Hepatocyte (in vitro differentiated cells): ENCODE data around the gene PCNA. TPM values are rescaled to one million over a fixed set of nuclear protein-coding genes. Genes with fewer than 3 reads are reported as not detected.
"Not testable (repeated sequence)": the region's sequence is repeated elsewhere in the genome, so short reads cannot be mapped to it uniquely, and the experiment has no call there.

Source experiments
- DNase-seq: peaks from one replicate; pipeline ENCODE4 v3.0.0-alpha.2; 2016; ENCODE audit warnings: low spot score
- H2AFZ ChIP-seq: fragments of 200-600 bp; sonication (generic); 2 replicates; pipeline ENCODE4 v1.6.0; 2016; ENCODE audit warnings: antibody characterized with exemption, mild to moderate bottlenecking
- H3K27ac ChIP-seq: fragments of 200-600 bp; sonication (generic); 2 replicates; pipeline ENCODE4 v1.5.1; 2016; ENCODE audit warnings: mild to moderate bottlenecking
- H3K27me3 ChIP-seq: fragments of 200-600 bp; sonication (generic); 2 replicates; pipeline ENCODE4 v1.6.1; 2016
- H3K36me3 ChIP-seq: fragments of 200-600 bp; sonication (generic); replicated peaks from 2 replicates; pipeline ENCODE4 v1.5.1; 2016; ENCODE audit warnings: low read depth; ENCODE audit not compliant: insufficient read depth
- H3K4me1 ChIP-seq: fragments of 200-600 bp; sonication (generic); 2 replicates; pipeline ENCODE4 v1.5.1; 2016; ENCODE audit warnings: mild to moderate bottlenecking, moderate library complexity; ENCODE audit not compliant: insufficient read depth
- H3K4me2 ChIP-seq: fragments of 200-600 bp; sonication (generic); 2 replicates; pipeline ENCODE4 v1.6.0; 2016
- H3K4me3 ChIP-seq: fragments of 200-600 bp; sonication (generic); 2 replicates; pipeline ENCODE4 v1.5.1; 2016; ENCODE audit warnings: mild to moderate bottlenecking
- H3K79me2 ChIP-seq: fragments of 200-600 bp; sonication (generic); 2 replicates; pipeline ENCODE4 v1.6.0; 2017; ENCODE audit warnings: mild to moderate bottlenecking
- H3K9me2 ChIP-seq: fragments of 200-600 bp; sonication (generic); replicated peaks from 2 replicates; pipeline ENCODE4 v1.6.0; 2017; ENCODE audit warnings: mild to moderate bottlenecking; ENCODE audit not compliant: insufficient read depth
- H3K9me3 ChIP-seq: fragments of 200-600 bp; sonication (generic); 2 replicates; pipeline ENCODE4 v1.5.1; 2016; ENCODE audit warnings: low read depth, mild to moderate bottlenecking
- H4K20me1 ChIP-seq: fragments of 200-600 bp; sonication (generic); 2 replicates; pipeline ENCODE4 v1.6.0; 2016; ENCODE audit warnings: mild to moderate bottlenecking; ENCODE audit not compliant: insufficient read depth, poor library complexity, severe bottlenecking
- CTCF ChIP-seq: fragments of 200-600 bp; sonication (generic); IDR thresholded peaks from 2 replicates; pipeline ENCODE4 v1.5.1; 2016; ENCODE audit warnings: antibody characterized with exemption, mild to moderate bottlenecking; ENCODE audit not compliant: poor library complexity
- EZH2 ChIP-seq: fragments of 200-600 bp; sonication (generic); IDR thresholded peaks from 2 replicates; pipeline ENCODE4 v1.6.1; 2016; ENCODE audit warnings: antibody characterized with exemption, mild to moderate bottlenecking, borderline replicate concordance
- EZH2phosphoT487 ChIP-seq: fragments of 200-600 bp; sonication (generic); IDR thresholded peaks from one replicate; pipeline ENCODE4 v1.6.1; 2018; ENCODE audit warnings: antibody characterized with exemption, mild to moderate bottlenecking, low read depth, moderate library complexity; ENCODE audit not compliant: unreplicated experiment, severe bottlenecking
- WGBS: methylation state at CpG from one replicate; pipeline ENCODE4 v1.1.6; 2016; ENCODE audit warnings: low lambda C conversion rate; ENCODE audit errors: missing lambda C conversion rate; 5-methylcytosine and 5-hydroxymethylcytosine counted together
- polyA plus RNA-seq: library from polyadenylated mRNA; unstranded; fragments of >200 nt; fragmentation: Nextera tagmentation; extraction: Ambion mirVana; gene quantifications from 2 replicates; pipeline ENCODE4 v1.2.1, GENCODE V29; 2016
- total RNA-seq: library from RNA; depleted of rRNA; stranded (reverse); fragments of >200 nt; gene quantifications from 2 replicates; pipeline ENCODE4 v1.2.3, GENCODE V29; 2014

The PCNA gene
- total and polyA plus RNA-seq, 2 experiments from 2014 or later, result 38.0 to 85.6 TPM

GRCh38 chr20:5078399-5078958, 41.3 kb downstream of the PCNA start:
- WGBS, result 81% methylated on average over 11 of the region's 11 CpGs
- no peaks in the 10 kb centered on the region for H3K27me3 ChIP-seq
- H3K9me3 ChIP-seq, result no peaks in the 10 kb centered on the region
- H3K27ac ChIP-seq, result no peak overlapping the region
- H4K20me1 ChIP-seq, result no peaks in the 10 kb centered on the region
- no peaks in the 10 kb centered on the region for H3K9me2 ChIP-seq
- H3K36me3 ChIP-seq, result no peaks in the 10 kb centered on the region
- no peak overlapping the region for H3K4me2 ChIP-seq
- no peak overlapping the region for H2AFZ ChIP-seq
- no peak for TF ChIP-seq EZH2
- TF ChIP-seq EZH2phosphoT487, result no peak
- TF ChIP-seq CTCF, result no peak
- H3K4me3 ChIP-seq, result no peak overlapping the region
- no peaks in the 10 kb centered on the region for H3K4me1 ChIP-seq
- H3K79me2 ChIP-seq, result no peaks in the 10 kb centered on the region
- DNase-seq, result no peak

GRCh38 chr20:5077761-5078387, 41.9 kb downstream of the PCNA start:
- H2AFZ ChIP-seq, result no peak overlapping the region
- H3K27me3 ChIP-seq, result no peaks in the 10 kb centered on the region
- no peaks in the 10 kb centered on the region for H4K20me1 ChIP-seq
- H3K4me1 ChIP-seq, result no peaks in the 10 kb centered on the region
- TF ChIP-seq EZH2 (no peak), CTCF (no peak), EZH2phosphoT487 (no peak)
- no peaks in the 10 kb centered on the region for H3K36me3 ChIP-seq
- H3K4me3 ChIP-seq, result no peak overlapping the region
- no peaks in the 10 kb centered on the region for H3K9me2 ChIP-seq
- no peak overlapping the region for H3K27ac ChIP-seq
- 77% methylated on average over 4 of the region's 4 CpGs for WGBS
- no peak overlapping the region for H3K4me2 ChIP-seq
- H3K9me3 ChIP-seq, result no peaks in the 10 kb centered on the region
- H3K79me2 ChIP-seq, result no peaks in the 10 kb centered on the region
- DNase-seq, result no peak

GRCh38 chr20:5076913-5077312, 42.8 kb downstream of the PCNA start:
- not testable (repeated sequence) for H3K9me2 ChIP-seq, H3K36me3 ChIP-seq, DNase-seq

GRCh38 chr20:5074232-5074674, 45.5 kb downstream of the PCNA start:
- Histone ChIP-seq H3K9me3 (no peaks in the 10 kb centered on the region), H3K27me3 (no peaks in the 10 kb centered on the region), H3K9me2 (no peaks in the 10 kb centered on the region), H2AFZ (no peak overlapping the region), H3K27ac (no peak overlapping the region), H3K4me2 (no peak overlapping the region), H3K79me2 (no peaks in the 10 kb centered on the region), H3K36me3 (no peaks in the 10 kb centered on the region), H3K4me3 (no peak overlapping the region), H4K20me1 (no peaks in the 10 kb centered on the region), H3K4me1 (no peaks in the 10 kb centered on the region)
- TF ChIP-seq CTCF, result no peak
- no peak for TF ChIP-seq EZH2phosphoT487
- TF ChIP-seq EZH2, result no peak
- WGBS, result 83% methylated on average over 3 of the region's 3 CpGs
- no peak for DNase-seq

More at GRCh38 chr20:5076913-5077312, 42.8 kb downstream of the PCNA start:
- H3K9me3 ChIP-seq, H3K79me2 ChIP-seq, H3K27me3 ChIP-seq, H3K4me3 ChIP-seq, H4K20me1 ChIP-seq, H3K4me1 ChIP-seq, H3K27ac ChIP-seq, H2AFZ ChIP-seq, H3K4me2 ChIP-seq: not testable (repeated sequence)
- WGBS, result 90% methylated on average over 2 of the region's 2 CpGs
